Tibial nerve (tissue), 4 donors: Measurements from ENCODE around the gene ADAM33. TPM values are rescaled to one million over a fixed set of nuclear protein-coding genes. Genes with fewer than 3 reads are reported as not detected.

Experiments used
- DNase-seq, 2 donors: peaks; one replicate each; pipeline ENCODE4 v3.0.0-alpha.2; 2019; ENCODE audit warnings: low spot score in 2 of 2
- H3K27ac ChIP-seq, 4 donors: fragments of 200-600 bp; sonication (generic) in 3 of 4; one replicate each; pipeline ENCODE4 v1.5.1; 2017 to 2019; ENCODE audit warnings: mild to moderate bottlenecking in 1 of 4
- H3K27me3 ChIP-seq, 2 donors: fragments of 200-600 bp; sonication (generic) in 1 of 2; one replicate each; pipeline versions ENCODE4 v1.5.1 to v1.6.0; 2017 to 2019
- H3K36me3 ChIP-seq, 3 donors: fragments of 200-600 bp; sonication (generic); one replicate each; pipeline ENCODE4 v1.5.1; 2018 to 2019
- H3K4me1 ChIP-seq, 4 donors: fragments of 200-600 bp; sonication (generic) in 3 of 4; one replicate each; pipeline ENCODE4 v1.5.1; 2017 to 2019
- H3K4me3 ChIP-seq, 4 donors: fragments of 200-600 bp; sonication (generic) in 3 of 4; one replicate each; pipeline ENCODE4 v1.5.1; 2017 to 2019; ENCODE audit warnings: mild to moderate bottlenecking in 1 of 4, moderate library complexity in 1 of 4
- H3K9me3 ChIP-seq, 4 donors: fragments of 200-600 bp; sonication (generic) in 3 of 4; one replicate each; pipeline ENCODE4 v1.5.1; 2017 to 2019
- CTCF ChIP-seq, 5 experiments: fragments of 200-600 bp in 3 of 5; fragments of 450-650 bp in 2 of 5; sonication (generic) in 3 of 5; IDR thresholded peaks; one replicate each; pipeline ENCODE4 v1.5.1; 2016 to 2019; ENCODE audit warnings: antibody characterized with exemption in 5 of 5, mild to moderate bottlenecking in 3 of 5, moderate library complexity in 2 of 5
- EP300 ChIP-seq, 2 donors: sonication (generic); formaldehyde crosslinking; IDR thresholded peaks; one replicate each; pipeline ENCODE4 v1.6.1; 2017; ENCODE audit warnings: antibody characterized with exemption in 2 of 2, mild to moderate bottlenecking in 1 of 2
- POLR2A ChIP-seq, 2 donors: fragments of 450-650 bp; IDR thresholded peaks; one replicate each; pipeline ENCODE4 v1.6.1; 2017; ENCODE audit warnings: antibody characterized with exemption in 2 of 2, mild to moderate bottlenecking in 2 of 2, moderate library complexity in 2 of 2
- WGBS, 2 donors: methylation state at CpG; one replicate each; pipeline ENCODE4 v1.1.5; 2018; 5-methylcytosine and 5-hydroxymethylcytosine counted together
- total RNA-seq, 4 donors: library from RNA; depleted of rRNA; stranded (reverse); fragments of >200 nt; gene quantifications; one replicate each; pipeline ENCODE4 v1.1.0, GENCODE V29; 2016

ADAM33 gene
- total RNA-seq, 4 donors from 2014 or later, result 162 to 385 (median 274) TPM

DNA sequence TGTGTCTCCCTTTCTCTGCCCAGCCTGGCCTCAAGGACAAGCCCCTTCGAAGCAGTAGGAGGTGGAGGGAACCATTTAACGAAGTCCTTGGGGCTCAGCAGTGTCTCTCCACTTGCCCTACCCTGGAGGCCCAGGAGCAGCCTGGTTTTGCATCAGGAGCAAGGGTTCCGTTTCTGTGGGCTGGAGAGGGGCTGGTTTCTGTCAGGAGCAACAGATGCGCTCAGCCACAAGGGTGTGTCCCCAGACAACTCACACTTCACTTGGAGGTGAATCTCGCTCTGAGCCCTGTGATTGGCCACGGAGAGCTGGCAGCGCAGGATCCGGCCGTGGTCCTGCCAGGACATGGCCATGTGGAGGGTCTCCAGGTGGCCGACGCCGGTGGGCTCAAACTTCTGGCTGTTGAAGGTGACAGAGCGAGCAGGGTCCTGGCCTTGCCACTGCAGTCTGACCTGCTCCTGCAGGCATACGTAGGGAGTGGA lies 23.7 kb upstream of the ADAM33 start:
- WGBS, 2 donors, result 82 to 86% methylated on average over 12 to 13 of the region's 14 CpGs
- no peak for DNase-seq
- no peak overlapping the region for H3K4me3 ChIP-seq
- no peaks in the 10 kb centered on the region for H3K36me3 ChIP-seq
- H3K9me3 ChIP-seq, result no peaks in the 10 kb centered on the region
- H3K27ac ChIP-seq, result no peak overlapping the region
- H3K4me1 ChIP-seq, result peaks cover 0 to 6% (median 0%) of the 10 kb centered on the region in 4 donors
- no peak for TF ChIP-seq POLR2A (IDR thresholded peaks at IDR 0.05)
- TF ChIP-seq EP300 (IDR thresholded peaks at IDR 0.05), result no peak
- no peak for TF ChIP-seq CTCF (IDR thresholded peaks at IDR 0.05)
- H3K27me3 ChIP-seq, result no peaks in the 10 kb centered on the region

DNA sequence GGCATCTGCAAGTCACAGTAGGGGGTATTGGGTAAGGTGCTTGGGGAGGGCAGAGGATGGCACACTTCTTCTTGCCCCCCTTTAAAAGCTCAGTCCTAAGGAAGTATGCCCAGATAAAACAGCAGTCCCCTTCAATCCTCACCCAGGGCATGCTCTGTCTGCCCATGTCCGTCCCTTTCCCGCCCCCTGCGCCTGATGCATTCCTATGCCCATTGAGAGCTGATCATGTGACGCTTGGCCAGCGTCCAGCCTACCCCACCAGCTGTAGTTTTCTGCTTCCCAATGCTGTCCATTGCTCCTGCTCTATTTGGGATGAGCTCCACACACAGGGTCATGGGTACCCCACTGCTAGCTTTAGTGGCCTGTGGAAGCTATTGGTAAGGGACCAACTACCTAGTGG lies 22.3 kb upstream of the ADAM33 start:
- Histone ChIP-seq H3K36me3 (no peaks in the 10 kb centered on the region), H3K4me1 (no peaks in the 10 kb centered on the region), H3K27me3 (no peaks in the 10 kb centered on the region), H3K9me3 (no peaks in the 10 kb centered on the region), H3K27ac (no peak overlapping the region), H3K4me3 (no peak overlapping the region)
- WGBS, 2 donors, result 37 to 57% methylated on average over 5 of the region's 5 CpGs
- no peak for TF ChIP-seq EP300 (IDR thresholded peaks at IDR 0.05)
- TF ChIP-seq POLR2A (IDR thresholded peaks at IDR 0.05), result no peak
- TF ChIP-seq CTCF (IDR thresholded peaks at IDR 0.05), result no peak
- no peak for DNase-seq

- 92 to 96% methylated on average over 11 of the region's 11 CpGs for WGBS, 2 donors
- Histone ChIP-seq H3K4me3 (no peak overlapping the region), H3K4me1 (no peaks in the 10 kb centered on the region), H3K9me3 (no peaks in the 10 kb centered on the region), H3K27me3 (no peaks in the 10 kb centered on the region), H3K27ac (no peak overlapping the region), H3K36me3 (no peaks in the 10 kb centered on the region)
- TF ChIP-seq POLR2A (IDR thresholded peaks at IDR 0.05) (no peak), CTCF (IDR thresholded peaks at IDR 0.05) (no peak), EP300 (IDR thresholded peaks at IDR 0.05) (no peak)
- DNase-seq, result no peak
Observed at GRCh38 chr20:3702611-3703391, 21.0 kb upstream of the ADAM33 start.

DNA sequence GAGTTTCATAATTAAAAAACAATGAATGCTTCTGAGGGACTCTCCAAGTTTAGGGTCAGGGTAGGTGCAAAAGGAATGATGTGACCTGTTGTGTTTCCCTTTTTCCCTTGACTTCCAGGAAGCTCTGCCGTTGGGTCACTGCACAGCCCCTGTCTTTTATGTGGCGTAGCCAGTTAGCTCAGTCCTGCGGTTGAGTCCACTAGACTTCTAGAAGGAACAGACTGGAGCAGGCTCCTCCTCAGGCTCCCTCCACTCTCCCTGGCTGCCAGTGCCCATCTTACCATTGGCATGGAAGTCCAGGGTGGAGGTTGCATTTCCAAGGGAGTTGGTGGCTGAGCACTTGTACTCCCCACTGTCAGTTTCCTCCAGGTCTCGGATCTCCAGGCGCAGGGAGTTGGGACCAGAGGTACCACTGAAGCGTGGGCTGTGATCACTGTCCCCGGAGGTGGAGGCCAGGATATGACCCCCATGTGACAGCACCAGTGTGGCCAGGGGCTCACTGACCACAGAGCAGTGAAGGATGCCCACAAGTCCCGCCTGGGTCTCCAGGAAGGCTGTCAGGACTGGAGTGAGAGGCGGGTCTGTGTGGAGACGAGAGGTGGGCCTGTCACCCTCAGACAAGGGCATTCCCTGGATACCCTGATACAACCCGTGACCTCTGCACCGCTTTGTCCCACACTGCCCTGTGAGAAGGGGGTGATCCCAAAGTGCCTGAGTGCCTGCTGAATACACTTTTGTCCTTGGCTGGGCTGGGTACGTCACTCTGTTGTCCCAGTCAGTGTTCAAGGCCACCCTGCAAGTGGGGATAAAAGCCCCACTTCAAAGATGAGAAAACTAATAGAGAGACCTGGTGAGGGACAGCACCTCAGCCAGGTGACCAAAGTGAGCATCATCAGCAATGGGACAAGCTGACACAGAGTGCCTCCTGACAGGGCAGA lies 19.5 kb upstream of the ADAM33 start:
- no peak for DNase-seq
- Histone ChIP-seq H3K9me3 (peaks cover 0 to 5% (median 0%) of the 10 kb centered on the region in 4 donors), H3K4me1 (no peaks in the 10 kb centered on the region), H3K27me3 (no peaks in the 10 kb centered on the region), H3K4me3 (no peak overlapping the region), H3K36me3 (no peaks in the 10 kb centered on the region), H3K27ac (no peak overlapping the region)
- TF ChIP-seq POLR2A (IDR thresholded peaks at IDR 0.05), result no peak
- TF ChIP-seq CTCF (IDR thresholded peaks at IDR 0.05), result no peak
- no peak for TF ChIP-seq EP300 (IDR thresholded peaks at IDR 0.05)
- WGBS, 2 donors, result 82 to 86% methylated on average over 9 to 12 of the region's 13 CpGs
